PC-9 (cell line): ENCODE data around the gene YEATS4. TPM values are rescaled to one million over a fixed set of nuclear protein-coding genes. Genes with fewer than 3 reads are reported as not detected.

Source experiments
- BruUV-seq: library from RNA; stranded (reverse); fragments of 400-500 nt; replicated peaks from 2 replicates; lab custom pipeline; 2021; lab: Mats Ljungman, UMichigan
- CTCF ChIA-PET: fragments of 300-600 bp; sonication (Branson Sonifier 250); formaldehyde crosslinking; loops from one replicate; lab custom pipeline; 2022; ENCODE audit warnings: antibody characterized with exemption; lab: Charles Lee
- POLR2A ChIA-PET: fragments of 300-600 bp; sonication (Branson Sonifier 250); formaldehyde crosslinking; loops from one replicate; lab custom pipeline; 2022; ENCODE audit warnings: antibody characterized with exemption; ENCODE audit not compliant: unreplicated experiment; lab: Charles Lee
- DNase-seq, 2 experiments: peaks; one replicate each; pipeline versions ENCODE4 v3.0.0 to v3.0.0-alpha.2; 2015 to 2022; ENCODE audit warnings: mixed read lengths in 1 of 2
- H2AFZ ChIP-seq: fragments of 200-600 bp; sonication (generic); 2 replicates; pipeline ENCODE4 v1.8.1; 2017; ENCODE audit warnings: antibody characterized with exemption
- H3F3A ChIP-seq: fragments of 200-600 bp; sonication (generic); 2 replicates; pipeline ENCODE4 v1.8.1; 2017; ENCODE audit warnings: antibody characterized with exemption, mild to moderate bottlenecking, low read depth; ENCODE audit not compliant: insufficient read depth
- H3K27ac ChIP-seq: fragments of 200-600 bp; sonication (generic); 2 replicates; pipeline ENCODE4 v1.6.1; 2016; ENCODE audit warnings: mixed run types
- H3K27me3 ChIP-seq: fragments of 200-600 bp; sonication (generic); 2 replicates; pipeline ENCODE4 v1.6.1; 2016; ENCODE audit warnings: low read depth, mixed run types; ENCODE audit not compliant: insufficient read depth
- H3K36me3 ChIP-seq: fragments of 200-600 bp; sonication (generic); 2 replicates; pipeline ENCODE4 v1.6.1; 2016; ENCODE audit warnings: low read depth, mixed run types
- H3K4me1 ChIP-seq: fragments of 200-600 bp; sonication (generic); replicated peaks from 2 replicates; pipeline ENCODE4 v1.6.1; 2016; ENCODE audit warnings: mixed run types; ENCODE audit not compliant: insufficient read depth
- H3K4me2 ChIP-seq: fragments of 200-600 bp; sonication (generic); 2 replicates; pipeline ENCODE4 v1.6.1; 2017; ENCODE audit warnings: mixed run types
- H3K4me3 ChIP-seq: fragments of 200-600 bp; sonication (generic); 2 replicates; pipeline ENCODE4 v1.6.1; 2016; ENCODE audit warnings: mixed run types
- H3K79me2 ChIP-seq: fragments of 200-600 bp; sonication (generic); 2 replicates; pipeline ENCODE4 v1.6.1; 2017; ENCODE audit warnings: low read depth, mixed run types
- H3K9me2 ChIP-seq: fragments of 200-600 bp; sonication (generic); 2 replicates; pipeline ENCODE4 v1.8.1; 2017; ENCODE audit warnings: mild to moderate bottlenecking; ENCODE audit not compliant: insufficient read depth
- H3K9me3 ChIP-seq: fragments of 200-600 bp; sonication (generic); 2 replicates; pipeline ENCODE4 v1.8.1; 2016; ENCODE audit warnings: low read depth; ENCODE audit not compliant: insufficient read depth
- H4K20me1 ChIP-seq: fragments of 200-600 bp; sonication (generic); 2 replicates; pipeline ENCODE4 v1.8.1; 2017; ENCODE audit not compliant: insufficient read depth
- CTCF ChIP-seq: fragments of 200-600 bp; sonication (generic); conservative IDR thresholded peaks from 2 replicates; pipeline ENCODE4 v1.6.1; 2017; ENCODE audit warnings: mixed run types, antibody characterized with exemption, mild to moderate bottlenecking, moderate library complexity
- EZH2 ChIP-seq: fragments of 200-600 bp; sonication (generic); IDR thresholded peaks from 2 replicates; pipeline ENCODE4 v1.8.0; 2017; ENCODE audit warnings: antibody characterized with exemption, low read depth
- intact Hi-C: fragments of 100-400 bp; cut with micrococcal nuclease; formaldehyde crosslinking; loops from one replicate; pipeline ENCODE4 v1.10.0; 2022; ENCODE audit not compliant: unreplicated experiment
- total RNA-seq: library from RNA; stranded (reverse); gene quantifications from 2 replicates; pipeline ENCODE4 v1.2.3, GENCODE V29; 2021

The YEATS4 gene
- total RNA-seq, 1 experiment from 2014 or later = 23.5 TPM

- Histone ChIP-seq H3K79me2 (no peaks in the 10 kb centered on the region), H3F3A (no peaks in the 10 kb centered on the region), H3K27ac (no peak overlapping the region), H2AFZ (no peak overlapping the region), H3K27me3 (no peaks in the 10 kb centered on the region), H3K4me2 (no peak overlapping the region), H4K20me1 (no peaks in the 10 kb centered on the region), H3K9me2 (no peaks in the 10 kb centered on the region), H3K36me3 (0 out of 2 replicates have a peak, but pooled peaks cover 12% of the 10 kb centered on the region), H3K4me1 (no peaks in the 10 kb centered on the region), H3K4me3 (no peak overlapping the region), H3K9me3 (peaks cover 3% of the 10 kb centered on the region)
- POLR2A ChIA-PET = no interaction called here
- intact Hi-C loops = no loop called here
- no peak for DNase-seq
- CTCF ChIA-PET = no interaction called here
- no TSS peak for BruUV-seq
- no peak for TF ChIP-seq CTCF
- TF ChIP-seq EZH2 = no peak
These were observed 38.4 kb downstream of the YEATS4 start for GRCh38 chr12:69397978-69398377.

GRCh38 chr12:69401940-69402339 lies 42.4 kb downstream of the YEATS4 start:
- no peak overlapping the region for H3K4me3 ChIP-seq
- BruUV-seq = no TSS peak
- H4K20me1 ChIP-seq = no peaks in the 10 kb centered on the region
- no peak overlapping the region for H3K27ac ChIP-seq
- no peak overlapping the region for H2AFZ ChIP-seq
- H3K4me2 ChIP-seq = no peak overlapping the region
- no peak for DNase-seq
- H3K4me1 ChIP-seq = peaks cover 19% of the 10 kb centered on the region
- H3F3A ChIP-seq = peaks cover 16% of the 10 kb centered on the region
- no peaks in the 10 kb centered on the region for H3K9me2 ChIP-seq
- H3K27me3 ChIP-seq = no peaks in the 10 kb centered on the region
- H3K36me3 ChIP-seq = 0 out of 2 replicates have a peak, but pooled peaks cover 6% of the 10 kb centered on the region
- peaks cover 3% of the 10 kb centered on the region; the same call in 1 of the 2 replicates for H3K9me3 ChIP-seq
- POLR2A ChIA-PET = interaction anchor here (0.5 to 0.6 kb wide), 2 partner anchors 62 to 411 kb away, joined by 3 to 4 read pairs; no protein-coding TSS in a partner anchor
- TF ChIP-seq CTCF = no peak
- TF ChIP-seq EZH2 = no peak
- H3K79me2 ChIP-seq = no peaks in the 10 kb centered on the region
- CTCF ChIA-PET = no interaction called here
- intact Hi-C loops = no loop called here

GRCh38 chr12:69404851-69405565 lies 45.5 kb downstream of the YEATS4 start:
- H3K9me3 ChIP-seq = no peaks in the 10 kb centered on the region
- peak overlapping the region; percentile 40 for H3K27ac ChIP-seq
- H3K36me3 ChIP-seq = no peaks in the 10 kb centered on the region
- TF ChIP-seq CTCF (no peak), EZH2 (no peak)
- H4K20me1 ChIP-seq = no peaks in the 10 kb centered on the region
- H2AFZ ChIP-seq = no peak overlapping the region
- H3K27me3 ChIP-seq = no peaks in the 10 kb centered on the region
- peak overlapping the region; percentile 60 for H3K4me2 ChIP-seq
- H3K79me2 ChIP-seq = no peaks in the 10 kb centered on the region
- no peak for DNase-seq
- H3K9me2 ChIP-seq = no peaks in the 10 kb centered on the region
- CTCF ChIA-PET = no interaction called here
- POLR2A ChIA-PET = no interaction called here
- H3K4me1 ChIP-seq = peaks cover 19% of the 10 kb centered on the region
- no peak overlapping the region for H3K4me3 ChIP-seq
- peaks cover 16% of the 10 kb centered on the region for H3F3A ChIP-seq
- BruUV-seq = no TSS peak
- intact Hi-C loops = loop anchor here (5.0 kb wide), 1 partner anchor 182 kb away; the partner anchor contains the start of gene CCT2
